Kidney (tissue), 14 donors: ENCODE measurements around the gene IFNA21. TPM values are rescaled to one million over a fixed set of nuclear protein-coding genes. Genes with fewer than 3 reads are reported as not detected.
"Not testable (repeated sequence)": the region's sequence is repeated elsewhere in the genome, so short reads cannot be mapped to it uniquely, and the experiment has no call there.

Experiments used
- DNase-seq, 5 donors: peaks; one replicate each; pipeline ENCODE4 v3.0.0-alpha.2; 2013 to 2020
- FAIRE-seq: peaks from 2 replicates; lab custom pipeline; 2012; peaks lifted over from hg19 to GRCh38; lab: Jason Lieb, UNC
- H3K27ac ChIP-seq, 2 donors: one replicate each; pipeline ENCODE4 v1.7.0; 2013; ENCODE audit warnings: low read depth in 2 of 2, low read length in 2 of 2, inconsistent platforms in 1 of 2
- H3K27me3 ChIP-seq: one replicate; pipeline ENCODE4 v1.7.1; 2013; ENCODE audit warnings: low read length, inconsistent platforms; ENCODE audit not compliant: control insufficient read depth, insufficient read depth
- H3K36me3 ChIP-seq, 3 donors: one replicate each; pipeline versions ENCODE4 v1.7.0 to v1.7.1; 2013; ENCODE audit warnings: low read length in 3 of 3, control low read depth in 1 of 3, inconsistent platforms in 1 of 3; ENCODE audit not compliant: insufficient read depth in 3 of 3, control insufficient read depth in 2 of 3
- H3K4me1 ChIP-seq, 3 donors: one replicate each; pipeline versions ENCODE4 v1.7.0 to v1.7.1; 2013; ENCODE audit warnings: low read length in 3 of 3, inconsistent platforms in 1 of 3, low read depth in 1 of 3; ENCODE audit not compliant: control insufficient read depth in 2 of 3, insufficient read depth in 2 of 3
- H3K4me3 ChIP-seq, 3 donors: one replicate each; pipeline versions ENCODE4 v1.7.0 to v1.8.1; 2013; ENCODE audit warnings: low read length in 3 of 3, control low read depth in 1 of 3, inconsistent platforms in 1 of 3
- H3K9ac ChIP-seq, 3 donors: one replicate each; pipeline versions ENCODE4 v1.7.0 to v1.7.1; 2013; ENCODE audit warnings: low read length in 3 of 3, control low read depth in 1 of 3, inconsistent platforms in 1 of 3
- H3K9me3 ChIP-seq, 3 donors: one replicate each; pipeline versions ENCODE4 v1.7.0 to v1.7.1; 2013; ENCODE audit warnings: low read length in 3 of 3, control low read depth in 1 of 3, inconsistent platforms in 1 of 3; ENCODE audit not compliant: control insufficient read depth in 2 of 3, insufficient read depth in 1 of 3
- intact Hi-C: fragments of 100-400 bp; cut with DNase I; formaldehyde crosslinking; loops from one replicate; pipeline ENCODE4 v1.11.1; 2022
- polyA plus RNA-seq: library from polyadenylated mRNA; stranded (reverse); fragments of 350-450 nt; fragmentation: Illumina TruSeq; extraction: RNeasy Lipid Tissue Mini Kit (QIAGEN cat#74804); gene quantifications from one replicate; pipeline ENCODE4 v1.2.3, GENCODE V29; 2014; ENCODE audit warnings: low read depth, low replicate concordance; ENCODE audit not compliant: insufficient read depth
- total RNA-seq: library from RNA; stranded (reverse); fragmentation: NEBNext Ultra II Directional; extraction: Animal tissue kit (Norgen Biotek cat#: 25700); gene quantifications from one replicate; pipeline ENCODE4 v1.2.1, GENCODE V29; 2021
- TF ChIP-seq, protein P1 (sequence below): IDR thresholded peaks from 3 replicates; pipeline ENCODE4 v1.5.1; 2012; ENCODE audit warnings: mild to moderate bottlenecking, moderate library complexity, borderline replicate concordance; ENCODE audit not compliant: insufficient read depth; ENCODE audit errors: extremely low read depth
- donor health status: control.
- donor health status: control.
- donor health status: control.
- donor health status: control.
- donor health status: control.
- donor health status: DM: yes; HTN: yes; CAD: no.
- donor health status: Normal renal cell carcinoma (clear cell type).

Gene IFNA21
- total and polyA plus RNA-seq, 2 donors from 2014 or later, result not detected

DNA sequence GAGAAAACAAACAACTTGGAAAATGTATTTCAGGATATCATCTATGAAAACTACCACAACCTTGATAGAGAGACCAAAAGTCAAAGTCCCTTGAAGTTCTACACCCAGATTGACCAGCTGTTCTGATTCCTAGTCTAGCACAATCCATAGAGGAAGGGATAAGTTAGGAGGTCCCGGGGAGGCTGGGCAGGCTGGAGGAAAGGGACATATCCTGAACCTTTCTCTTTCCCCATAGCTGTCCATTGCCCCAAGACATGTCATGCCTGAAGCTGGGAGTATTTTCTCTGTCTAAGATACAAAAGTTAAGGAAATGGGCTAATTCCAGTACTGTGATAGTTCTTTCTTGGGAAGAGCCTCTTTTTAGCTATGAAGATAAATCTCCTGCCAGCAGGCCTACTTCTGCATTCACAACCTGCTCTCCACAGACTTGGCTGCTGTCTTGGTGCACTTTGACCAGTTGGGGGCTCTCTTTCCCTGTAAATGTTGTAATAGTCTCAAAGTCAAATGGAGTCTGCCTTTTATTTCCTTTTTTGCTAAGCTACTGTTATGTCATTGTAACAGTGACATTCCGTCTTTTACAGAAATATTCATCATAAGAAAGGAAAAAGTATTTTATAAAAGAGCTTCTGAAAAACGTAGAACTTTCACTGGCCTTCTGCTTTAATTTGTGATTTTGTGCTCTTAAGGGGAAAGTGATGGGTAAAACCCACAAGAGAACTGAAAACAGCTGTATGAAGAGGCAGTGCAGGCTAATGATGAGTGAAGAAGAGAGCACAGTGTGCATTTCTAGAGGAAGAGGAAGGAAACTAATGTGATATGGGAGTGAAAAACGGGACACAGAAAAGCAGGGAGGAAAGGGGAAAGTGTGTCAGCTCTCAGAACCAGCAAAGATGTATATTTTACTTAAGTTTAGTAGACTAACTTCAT is 16.6 kb upstream of the IFNA21 start:
- H3K27me3 ChIP-seq, H3K4me1 ChIP-seq, H3K9ac ChIP-seq, H3K36me3 ChIP-seq, H3K4me3 ChIP-seq, H3K9me3 ChIP-seq, intact Hi-C loops, FAIRE-seq, H3K27ac ChIP-seq: not testable (repeated sequence)
- peak in 1 of 5 donors; percentile 2 for DNase-seq
- TF ChIP-seq, protein P1, sequence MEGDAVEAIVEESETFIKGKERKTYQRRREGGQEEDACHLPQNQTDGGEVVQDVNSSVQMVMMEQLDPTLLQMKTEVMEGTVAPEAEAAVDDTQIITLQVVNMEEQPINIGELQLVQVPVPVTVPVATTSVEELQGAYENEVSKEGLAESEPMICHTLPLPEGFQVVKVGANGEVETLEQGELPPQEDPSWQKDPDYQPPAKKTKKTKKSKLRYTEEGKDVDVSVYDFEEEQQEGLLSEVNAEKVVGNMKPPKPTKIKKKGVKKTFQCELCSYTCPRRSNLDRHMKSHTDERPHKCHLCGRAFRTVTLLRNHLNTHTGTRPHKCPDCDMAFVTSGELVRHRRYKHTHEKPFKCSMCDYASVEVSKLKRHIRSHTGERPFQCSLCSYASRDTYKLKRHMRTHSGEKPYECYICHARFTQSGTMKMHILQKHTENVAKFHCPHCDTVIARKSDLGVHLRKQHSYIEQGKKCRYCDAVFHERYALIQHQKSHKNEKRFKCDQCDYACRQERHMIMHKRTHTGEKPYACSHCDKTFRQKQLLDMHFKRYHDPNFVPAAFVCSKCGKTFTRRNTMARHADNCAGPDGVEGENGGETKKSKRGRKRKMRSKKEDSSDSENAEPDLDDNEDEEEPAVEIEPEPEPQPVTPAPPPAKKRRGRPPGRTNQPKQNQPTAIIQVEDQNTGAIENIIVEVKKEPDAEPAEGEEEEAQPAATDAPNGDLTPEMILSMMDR, result peak; percentile 16

DNA sequence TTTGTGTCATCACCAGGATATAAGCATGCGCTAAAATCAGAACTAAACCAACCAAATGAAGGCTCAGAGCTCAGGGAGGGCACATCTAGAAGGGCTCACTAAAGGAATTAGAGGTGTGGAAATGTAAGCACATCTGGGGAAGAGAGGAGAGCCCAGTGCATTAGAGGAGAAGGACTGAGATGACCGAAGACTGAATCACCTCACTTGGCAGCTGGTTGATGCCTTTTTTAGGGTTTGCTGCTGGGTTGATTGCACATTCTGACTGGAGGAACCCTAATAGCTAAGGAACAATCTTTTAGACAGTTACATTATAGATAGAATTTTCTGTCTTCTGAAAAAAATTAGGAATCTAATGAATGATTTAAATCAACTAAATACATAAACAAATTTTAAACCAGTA is 8.2 kb upstream of the IFNA21 start:
- intact Hi-C loops, result no loop called here
- no peak overlapping the region for H3K4me3 ChIP-seq
- no peak for FAIRE-seq
- TF ChIP-seq, protein P1, result no peak
- no peak overlapping the region for H3K9ac ChIP-seq
- H3K4me1 ChIP-seq, result no peaks in the 10 kb centered on the region
- H3K9me3 ChIP-seq, result no peaks in the 10 kb centered on the region
- no peaks in the 10 kb centered on the region for H3K36me3 ChIP-seq
- DNase-seq, result no peak
- H3K27me3 ChIP-seq, result no peaks in the 10 kb centered on the region
- no peak overlapping the region for H3K27ac ChIP-seq

DNA sequence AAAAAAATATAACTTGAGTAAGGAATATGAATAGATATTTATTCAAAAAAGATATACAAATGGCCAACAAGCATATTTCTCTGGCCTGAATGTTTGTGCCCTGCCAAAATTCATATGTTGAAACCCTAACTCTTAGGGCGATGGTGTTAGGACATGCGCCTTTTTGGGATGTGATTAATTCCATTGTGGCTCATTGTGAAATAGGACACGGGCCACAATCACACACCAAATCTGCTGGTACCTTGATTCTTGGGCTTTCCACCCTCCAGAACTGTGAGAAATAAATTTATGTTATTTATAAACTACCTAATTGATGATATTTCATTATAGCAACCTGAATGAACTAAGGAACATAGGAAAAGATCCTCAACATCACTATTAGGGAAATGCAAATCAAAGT is 5.7 kb upstream of the IFNA21 start:
- Histone ChIP-seq H3K9me3 (no peaks in the 10 kb centered on the region), H3K27ac (no peak overlapping the region), H3K4me3 (no peak overlapping the region), H3K9ac (no peak overlapping the region), H3K36me3 (no peaks in the 10 kb centered on the region), H3K4me1 (no peaks in the 10 kb centered on the region), H3K27me3 (no peaks in the 10 kb centered on the region)
- intact Hi-C loops, result no loop called here
- FAIRE-seq (no peak), DNase-seq (no peak)
- TF ChIP-seq, protein P1, result no peak
